Measurements from ENCODE around the gene FDPS. TPM values are rescaled to one million over a fixed set of nuclear protein-coding genes. Genes with fewer than 3 reads are reported as not detected.
"Not testable (repeated sequence)": the region's sequence is repeated elsewhere in the genome, so short reads cannot be mapped to it uniquely, and the experiment has no call there.

The FDPS gene
- total and polyA plus RNA-seq, 4 donors = 176 to 370 (median 249) TPM

GRCh38 chr1:155327981-155328380 lies 19.3 kb downstream of the FDPS start:
- WGBS = 93% methylated on average over 4 of the region's 4 CpGs
- peaks cover 5 to 22% (median 12%) of the 10 kb centered on the region in 4 donors for H3K36me3 ChIP-seq (ENCODE audit: control insufficient read depth in 4 of 4, insufficient read depth in 3 of 4, low read depth in 1 of 4, low read length in 3 of 4)
- H3K4me3 ChIP-seq (ENCODE audit: low read depth in 1 of 3, low read length in 3 of 3) = no peak overlapping the region
- H3K27ac ChIP-seq (ENCODE audit: low read depth in 1 of 2, low read length in 2 of 2) = no peak overlapping the region
- no peak overlapping the region for H3K9ac ChIP-seq (ENCODE audit: low read depth in 1 of 2, low read length in 2 of 2)
- H3K4me1 ChIP-seq (ENCODE audit: control insufficient read depth in 4 of 4, insufficient read depth in 4 of 4, low read length in 3 of 4) = peaks cover 0 to 21% (median 13%) of the 10 kb centered on the region in 4 donors
- no peak for DNase-seq (ENCODE audit: low spot score)
- H3K27me3 ChIP-seq (ENCODE audit: control insufficient read depth in 4 of 4, insufficient read depth in 4 of 4, low read length in 3 of 4) = no peaks in the 10 kb centered on the region
- H3K9me3 ChIP-seq (ENCODE audit: control insufficient read depth in 4 of 4, low read length in 3 of 4) = no peaks in the 10 kb centered on the region
- TF ChIP-seq EGR1 (IDR thresholded peaks at IDR 0.05; ENCODE audit: low read depth in 2 of 2) (no peak), RAD21 (IDR thresholded peaks at IDR 0.05) (no peak), TAF1 (conservative IDR thresholded peaks at IDR 0.05) (no peak), HNF4A (conservative IDR thresholded peaks at IDR 0.05) (no peak), FOXA1 (IDR thresholded peaks at IDR 0.05) (no peak), GABPA (IDR thresholded peaks at IDR 0.05 in 1 of 2, conservative IDR thresholded peaks at IDR 0.05 in 1 of 2) (no peak), REST (IDR thresholded peaks at IDR 0.05) (no peak), YY1 (IDR thresholded peaks at IDR 0.05) (no peak), NR2F2 (IDR thresholded peaks at IDR 0.05) (no peak), RXRA (IDR thresholded peaks at IDR 0.05) (no peak)

- Histone ChIP-seq H3K36me3 (ENCODE audit: control insufficient read depth in 4 of 4, insufficient read depth in 3 of 4, low read depth in 1 of 4, low read length in 3 of 4) (peaks cover 5 to 22% (median 12%) of the 10 kb centered on the region in 4 donors), H3K4me1 (ENCODE audit: control insufficient read depth in 4 of 4, insufficient read depth in 4 of 4, low read length in 3 of 4) (peaks cover 0 to 19% (median 12%) of the 10 kb centered on the region in 4 donors)
- H3K27me3 ChIP-seq (ENCODE audit: control insufficient read depth in 4 of 4, insufficient read depth in 4 of 4, low read length in 3 of 4); DNase-seq (ENCODE audit: low spot score); H3K9me3 ChIP-seq (ENCODE audit: control insufficient read depth in 4 of 4, low read length in 3 of 4); H3K27ac ChIP-seq (ENCODE audit: low read depth in 1 of 2, low read length in 2 of 2); H3K4me3 ChIP-seq (ENCODE audit: low read depth in 1 of 3, low read length in 3 of 3); H3K9ac ChIP-seq (ENCODE audit: low read depth in 1 of 2, low read length in 2 of 2): not testable (repeated sequence)
- 90% methylated on average over 7 of the region's 7 CpGs for WGBS
These were observed 20.2 kb downstream of the FDPS start for GRCh38 chr1:155328856-155329255.

- DNase-seq (ENCODE audit: low spot score) = no peak
- Histone ChIP-seq H3K36me3 (ENCODE audit: control insufficient read depth in 4 of 4, insufficient read depth in 3 of 4, low read depth in 1 of 4, low read length in 3 of 4) (peaks cover 5 to 26% (median 14%) of the 10 kb centered on the region in 4 donors), H3K27ac (ENCODE audit: low read depth in 1 of 2, low read length in 2 of 2) (no peak overlapping the region), H3K4me3 (ENCODE audit: low read depth in 1 of 3, low read length in 3 of 3) (no peak overlapping the region), H3K9ac (ENCODE audit: low read depth in 1 of 2, low read length in 2 of 2) (no peak overlapping the region), H3K9me3 (ENCODE audit: control insufficient read depth in 4 of 4, low read length in 3 of 4) (no peaks in the 10 kb centered on the region), H3K27me3 (ENCODE audit: control insufficient read depth in 4 of 4, insufficient read depth in 4 of 4, low read length in 3 of 4) (no peaks in the 10 kb centered on the region), H3K4me1 (ENCODE audit: control insufficient read depth in 4 of 4, insufficient read depth in 4 of 4, low read length in 3 of 4) (peaks cover 0 to 10% (median 3%) of the 10 kb centered on the region in 4 donors)
- 95% methylated on average over 11 of the region's 11 CpGs for WGBS
- TF ChIP-seq GABPA (IDR thresholded peaks at IDR 0.05 in 1 of 2, conservative IDR thresholded peaks at IDR 0.05 in 1 of 2) (no peak), EGR1 (IDR thresholded peaks at IDR 0.05; ENCODE audit: low read depth in 2 of 2) (no peak), REST (IDR thresholded peaks at IDR 0.05) (no peak), MAX (IDR thresholded peaks at IDR 0.05) (no peak)
These were observed 21.4 kb downstream of the FDPS start for GRCh38 chr1:155329980-155330598.
